ENCODE results near the gene ACKR3. TPM values are rescaled to one million over a fixed set of nuclear protein-coding genes. Genes with fewer than 3 reads are reported as not detected.

The ACKR3 gene
- total RNA-seq, 1 experiment from 2014 or later = 0.61 TPM

DNA sequence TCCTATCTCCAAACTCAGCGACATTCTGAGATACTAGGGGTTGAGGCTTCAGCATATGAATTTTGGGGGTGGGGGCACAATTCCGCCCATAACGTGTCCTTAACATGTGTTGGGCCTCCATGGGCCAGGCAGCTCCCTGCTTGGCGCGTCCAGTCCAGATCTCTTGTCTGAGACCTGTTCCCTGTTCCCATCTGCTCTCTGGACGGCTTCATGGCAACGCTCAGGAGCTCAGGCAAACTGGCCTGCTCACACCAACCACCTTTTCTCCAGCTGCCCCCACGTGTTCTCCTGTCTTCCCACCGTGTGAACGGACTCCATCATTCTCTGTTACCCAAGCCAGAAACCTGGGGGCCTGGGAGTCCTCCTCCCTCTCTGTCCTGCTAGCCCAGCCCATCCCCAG is 36.4 kb downstream of the ACKR3 start:
- H3K27me3 Mint-ChIP-seq (ENCODE audit: insufficient read depth, unreplicated experiment) = peaks cover 27% of the 10 kb centered on the region
- POLR2A ChIA-PET = no interaction called here
- H3K27ac Mint-ChIP-seq (ENCODE audit: low read depth, unreplicated experiment) = no peak overlapping the region
- H3K4me3 Mint-ChIP-seq (ENCODE audit: unreplicated experiment) = no peak overlapping the region
- intact Hi-C loops (cut with micrococcal nuclease) = no loop called here
- BruUV-seq (replicated peaks) = no TSS peak
- TF ChIP-seq, protein P1, sequence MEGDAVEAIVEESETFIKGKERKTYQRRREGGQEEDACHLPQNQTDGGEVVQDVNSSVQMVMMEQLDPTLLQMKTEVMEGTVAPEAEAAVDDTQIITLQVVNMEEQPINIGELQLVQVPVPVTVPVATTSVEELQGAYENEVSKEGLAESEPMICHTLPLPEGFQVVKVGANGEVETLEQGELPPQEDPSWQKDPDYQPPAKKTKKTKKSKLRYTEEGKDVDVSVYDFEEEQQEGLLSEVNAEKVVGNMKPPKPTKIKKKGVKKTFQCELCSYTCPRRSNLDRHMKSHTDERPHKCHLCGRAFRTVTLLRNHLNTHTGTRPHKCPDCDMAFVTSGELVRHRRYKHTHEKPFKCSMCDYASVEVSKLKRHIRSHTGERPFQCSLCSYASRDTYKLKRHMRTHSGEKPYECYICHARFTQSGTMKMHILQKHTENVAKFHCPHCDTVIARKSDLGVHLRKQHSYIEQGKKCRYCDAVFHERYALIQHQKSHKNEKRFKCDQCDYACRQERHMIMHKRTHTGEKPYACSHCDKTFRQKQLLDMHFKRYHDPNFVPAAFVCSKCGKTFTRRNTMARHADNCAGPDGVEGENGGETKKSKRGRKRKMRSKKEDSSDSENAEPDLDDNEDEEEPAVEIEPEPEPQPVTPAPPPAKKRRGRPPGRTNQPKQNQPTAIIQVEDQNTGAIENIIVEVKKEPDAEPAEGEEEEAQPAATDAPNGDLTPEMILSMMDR (IDR thresholded peaks at IDR 0.05; ENCODE audit: unreplicated experiment) = no peak
- no peak for DNase-seq (ENCODE audit: unreplicated experiment)
- H3K4me1 Mint-ChIP-seq (ENCODE audit: insufficient read depth, unreplicated experiment) = peaks cover 6% of the 10 kb centered on the region
- CTCF ChIA-PET = no interaction called here
- no peaks in the 10 kb centered on the region for H3K9me3 Mint-ChIP-seq (ENCODE audit: unreplicated experiment)
- peaks cover 5% of the 10 kb centered on the region for H3K36me3 Mint-ChIP-seq (ENCODE audit: insufficient read depth, unreplicated experiment)

DNA sequence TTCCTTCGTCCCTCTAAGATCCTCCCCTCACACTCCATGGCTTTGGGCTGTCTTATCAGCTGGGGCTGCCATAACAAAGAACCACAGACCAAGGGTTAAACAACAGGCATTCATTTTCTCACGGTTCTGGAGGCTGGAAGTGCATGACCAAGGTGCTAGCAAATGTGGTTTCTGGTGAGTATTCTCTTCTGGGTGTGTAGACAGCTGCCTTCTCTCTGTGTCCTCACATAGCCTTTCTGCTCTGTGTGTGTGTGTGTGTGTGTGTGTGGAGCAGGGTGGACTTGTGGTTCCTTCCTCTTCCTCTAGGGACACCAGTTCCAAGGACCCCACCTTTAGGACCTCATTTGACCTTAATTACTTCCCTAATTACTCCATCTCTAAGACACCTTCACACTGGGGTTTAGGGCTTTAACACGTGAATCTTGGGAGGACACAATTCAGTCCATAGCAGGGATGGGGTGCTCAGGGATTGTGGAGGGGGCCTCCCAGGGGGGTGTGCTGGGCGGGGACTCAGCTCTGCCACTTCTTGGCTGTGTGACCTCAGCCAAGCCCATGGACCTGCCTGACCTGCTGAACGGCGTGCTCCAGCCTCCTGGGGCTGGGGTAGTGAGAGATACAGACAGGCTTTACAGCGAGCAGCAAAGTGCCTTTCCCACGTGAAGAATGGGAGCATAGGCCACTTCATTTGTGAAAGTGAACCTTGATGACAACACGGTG is 38.0 kb downstream of the ACKR3 start:
- Mint-ChIP-seq H3K27me3 (ENCODE audit: insufficient read depth, unreplicated experiment) (peaks cover 27% of the 10 kb centered on the region), H3K9me3 (ENCODE audit: unreplicated experiment) (no peaks in the 10 kb centered on the region), H3K27ac (ENCODE audit: low read depth, unreplicated experiment) (no peak overlapping the region), H3K36me3 (ENCODE audit: insufficient read depth, unreplicated experiment) (peaks cover 5% of the 10 kb centered on the region), H3K4me1 (ENCODE audit: insufficient read depth, unreplicated experiment) (peaks cover 5% of the 10 kb centered on the region), H3K4me3 (ENCODE audit: unreplicated experiment) (no peak overlapping the region)
- ChIA-PET CTCF (no interaction called here), POLR2A (no interaction called here)
- TF ChIP-seq, protein P1 (IDR thresholded peaks at IDR 0.05; ENCODE audit: unreplicated experiment) = no peak
- DNase-seq (ENCODE audit: unreplicated experiment) = no peak
- BruUV-seq (replicated peaks) = no TSS peak
- intact Hi-C loops (cut with micrococcal nuclease) = no loop called here

DNA sequence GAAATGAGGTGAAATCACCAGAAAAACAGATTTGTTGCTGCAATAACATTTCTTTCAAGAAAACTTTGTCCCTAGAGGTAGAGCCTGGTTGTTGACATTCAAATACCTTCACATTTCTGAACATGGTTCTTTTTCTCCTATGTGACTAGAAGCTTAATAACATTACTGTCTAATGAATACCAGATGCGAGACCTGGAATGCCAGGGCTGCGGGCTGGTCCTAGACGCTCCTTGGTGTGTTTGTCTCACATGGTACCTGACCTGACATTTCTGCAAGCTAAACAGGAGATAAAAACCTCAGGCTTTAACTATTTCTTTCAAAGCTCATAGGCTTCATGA is 38.5 kb downstream of the ACKR3 start:
- Mint-ChIP-seq H3K36me3 (ENCODE audit: insufficient read depth, unreplicated experiment) (peaks cover 5% of the 10 kb centered on the region), H3K4me3 (ENCODE audit: unreplicated experiment) (no peak overlapping the region), H3K27me3 (ENCODE audit: insufficient read depth, unreplicated experiment) (peaks cover 27% of the 10 kb centered on the region), H3K4me1 (ENCODE audit: insufficient read depth, unreplicated experiment) (peaks cover 5% of the 10 kb centered on the region), H3K9me3 (ENCODE audit: unreplicated experiment) (no peaks in the 10 kb centered on the region), H3K27ac (ENCODE audit: low read depth, unreplicated experiment) (no peak overlapping the region)
- TF ChIP-seq, protein P1 (IDR thresholded peaks at IDR 0.05; ENCODE audit: unreplicated experiment) = no peak
- intact Hi-C loops (cut with micrococcal nuclease) = no loop called here
- BruUV-seq (replicated peaks) = no TSS peak
- POLR2A ChIA-PET = no interaction called here
- CTCF ChIA-PET = no interaction called here
- no peak for DNase-seq (ENCODE audit: unreplicated experiment)

DNA sequence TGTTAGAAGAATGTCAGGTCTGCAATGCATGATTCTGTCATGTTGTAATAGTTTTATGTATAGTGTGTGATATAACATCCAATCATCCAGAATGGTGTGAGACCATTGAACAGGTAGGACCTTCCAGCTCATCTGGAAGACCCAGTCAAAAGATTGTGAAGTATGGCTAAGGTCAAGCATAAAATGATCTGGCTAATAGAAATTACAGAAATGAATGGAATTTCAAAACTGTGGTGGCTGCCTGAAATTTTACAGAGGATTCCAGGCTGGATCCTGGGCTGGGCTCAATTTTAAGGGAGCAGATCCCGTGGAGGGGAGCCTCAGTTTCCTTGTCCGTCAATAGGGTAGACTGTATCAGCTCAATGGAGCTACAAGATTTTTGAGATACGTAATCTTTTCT is 39.1 kb downstream of the ACKR3 start:
- no peak overlapping the region for H3K27ac Mint-ChIP-seq (ENCODE audit: low read depth, unreplicated experiment)
- peaks cover 5% of the 10 kb centered on the region for H3K4me1 Mint-ChIP-seq (ENCODE audit: insufficient read depth, unreplicated experiment)
- no TSS peak for BruUV-seq (replicated peaks)
- H3K9me3 Mint-ChIP-seq (ENCODE audit: unreplicated experiment) = no peaks in the 10 kb centered on the region
- ChIA-PET CTCF (no interaction called here), POLR2A (no interaction called here)
- DNase-seq (ENCODE audit: unreplicated experiment) = no peak
- intact Hi-C loops (cut with micrococcal nuclease) = no loop called here
- no peak overlapping the region for H3K4me3 Mint-ChIP-seq (ENCODE audit: unreplicated experiment)
- H3K27me3 Mint-ChIP-seq (ENCODE audit: insufficient read depth, unreplicated experiment) = peaks cover 32% of the 10 kb centered on the region
- TF ChIP-seq, protein P1 (IDR thresholded peaks at IDR 0.05; ENCODE audit: unreplicated experiment) = no peak
- peaks cover 5% of the 10 kb centered on the region for H3K36me3 Mint-ChIP-seq (ENCODE audit: insufficient read depth, unreplicated experiment)

Data from MCF 10A (cell line).